Breast epithelium (tissue), 4 donors: ENCODE measurements around the gene TUT1. TPM values are rescaled to one million over a fixed set of nuclear protein-coding genes. Genes with fewer than 3 reads are reported as not detected.
"Not testable (repeated sequence)": the region's sequence is repeated elsewhere in the genome, so short reads cannot be mapped to it uniquely, and the experiment has no call there.

ENCODE experiments used
- DNase-seq, 2 donors: peaks; one replicate each; pipeline ENCODE4 v3.0.0-alpha.2; 2019; ENCODE audit warnings: low spot score in 2 of 2
- H3K27ac ChIP-seq, 2 donors: fragments of 200-600 bp; sonication (generic) in 1 of 2; one replicate each; pipeline ENCODE4 v1.5.1; 2016 to 2019; ENCODE audit warnings: mild to moderate bottlenecking in 1 of 2
- H3K27me3 ChIP-seq, 2 donors: fragments of 200-600 bp; sonication (generic) in 1 of 2; one replicate each; pipeline versions ENCODE4 v1.5.1 to v1.6.0; 2017 to 2019; ENCODE audit warnings: control low read depth in 1 of 2, mild to moderate bottlenecking in 1 of 2
- H3K36me3 ChIP-seq: fragments of 200-600 bp; one replicate; pipeline ENCODE4 v1.5.1; 2019
- H3K4me1 ChIP-seq, 2 donors: fragments of 200-600 bp; sonication (generic); one replicate each; pipeline ENCODE4 v1.5.1; 2016 to 2019; ENCODE audit warnings: control low read depth in 1 of 2
- H3K4me3 ChIP-seq, 3 donors: fragments of 200-600 bp; sonication (generic); 1 replicate in 2 of 3; 2 replicates in 1 of 3; pipeline ENCODE4 v1.5.1; 2016 to 2019; ENCODE audit warnings: mild to moderate bottlenecking in 3 of 3, moderate library complexity in 2 of 3
- H3K9me3 ChIP-seq, 2 donors: fragments of 200-600 bp; sonication (generic) in 1 of 2; one replicate each; pipeline ENCODE4 v1.5.1; 2016 to 2019; ENCODE audit warnings: control low read depth in 1 of 2
- POLR2A ChIP-seq: fragments of 450-650 bp; IDR thresholded peaks from one replicate; pipeline ENCODE4 v1.6.1; 2016; ENCODE audit warnings: antibody characterized with exemption, mild to moderate bottlenecking, moderate library complexity
- POLR2AphosphoS5 ChIP-seq, 3 donors: sonication (generic); formaldehyde crosslinking; IDR thresholded peaks; one replicate each; pipeline ENCODE4 v1.6.1; 2017; ENCODE audit warnings: antibody characterized with exemption in 3 of 3
- intact Hi-C: fragments of 100-400 bp; cut with DNase I; formaldehyde crosslinking; loops from one replicate; pipeline ENCODE4 v1.15.1; 2023; ENCODE audit warnings: low total_unique reads
- total RNA-seq, 3 donors: library from RNA; depleted of rRNA; stranded (reverse); fragments of >200 nt; gene quantifications; one replicate each; pipeline ENCODE4 v1.1.0, GENCODE V29; 2016
- TF ChIP-seq, protein P1 (sequence below), 3 donors: fragments of 450-650 bp; IDR thresholded peaks; one replicate each; pipeline ENCODE4 v1.5.1; 2016 to 2017; ENCODE audit warnings: antibody characterized with exemption in 3 of 3, mild to moderate bottlenecking in 3 of 3, moderate library complexity in 3 of 3

Gene TUT1
- total RNA-seq, 3 donors from 2014 or later, result 7.7 to 12.1 (median 10.7) TPM

DNA sequence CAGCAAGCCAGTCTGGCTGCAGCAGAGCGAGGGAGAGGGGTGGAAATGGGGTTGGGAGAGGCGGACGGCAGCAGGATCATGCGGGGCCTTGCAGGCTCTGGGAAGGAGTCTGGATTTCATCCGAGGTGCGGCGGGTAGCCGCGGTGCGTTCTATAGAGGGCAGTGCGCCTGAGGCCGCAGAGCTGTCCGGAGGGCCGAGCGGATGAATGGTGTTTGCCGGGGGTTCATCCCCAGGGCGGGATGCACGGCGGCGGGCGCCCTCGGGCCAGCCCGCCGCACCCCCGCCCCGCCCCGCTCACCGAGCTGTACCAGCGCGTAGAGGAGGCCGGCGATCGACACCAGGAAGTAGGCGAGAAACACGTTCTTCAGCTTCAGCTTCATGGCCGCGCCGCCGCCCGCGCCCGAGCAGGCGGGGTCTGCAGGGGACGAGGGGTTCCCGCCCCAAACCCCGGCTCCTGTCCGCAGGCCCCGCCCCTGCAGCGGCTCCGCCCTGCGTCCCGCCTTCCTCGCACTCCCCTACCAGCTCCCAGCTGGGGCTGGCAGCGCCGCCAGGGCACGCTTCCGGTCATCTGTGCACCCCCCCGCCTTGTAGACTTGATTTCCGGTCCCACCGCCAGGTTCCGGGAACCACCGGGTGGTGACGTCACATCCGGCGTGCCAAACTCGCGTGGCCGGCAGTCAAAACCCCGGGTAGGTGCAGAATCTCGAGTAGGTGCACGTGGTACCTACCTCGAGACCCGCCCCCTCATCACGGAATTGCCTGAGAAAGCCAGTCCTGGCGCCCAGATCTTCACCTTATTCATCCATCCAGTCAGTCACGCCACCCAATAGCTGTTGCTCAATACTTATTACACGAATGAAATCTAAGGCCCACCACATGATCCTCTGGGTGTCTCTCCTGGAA, 30.5 kb upstream of the TUT1 start, which contains the start of gene B3GAT3:
Gene B3GAT3 (minus strand): TSS at position 420 of the 904 bp plus-strand sequence. CDS start 39 bp downstream, at position 381.
- H3K36me3 ChIP-seq, result peaks cover 9% of the 10 kb centered on the region
- peak within 1 kb of the TSS; percentile 60 to 92 (median 81) for H3K4me3 ChIP-seq
- no peaks in the 10 kb centered on the region for H3K9me3 ChIP-seq
- no peaks in the 10 kb centered on the region for H3K27me3 ChIP-seq
- intact Hi-C loops, result no loop called here
- H3K27ac ChIP-seq, result peak within 1 kb of the TSS; percentile 88 to 91
- TF ChIP-seq POLR2AphosphoS5 (IDR thresholded peaks at IDR 0.05), result peak; percentile 84 to 99 (median 92)
- peak; percentile 56 for TF ChIP-seq POLR2A
- TF ChIP-seq, protein P1, sequence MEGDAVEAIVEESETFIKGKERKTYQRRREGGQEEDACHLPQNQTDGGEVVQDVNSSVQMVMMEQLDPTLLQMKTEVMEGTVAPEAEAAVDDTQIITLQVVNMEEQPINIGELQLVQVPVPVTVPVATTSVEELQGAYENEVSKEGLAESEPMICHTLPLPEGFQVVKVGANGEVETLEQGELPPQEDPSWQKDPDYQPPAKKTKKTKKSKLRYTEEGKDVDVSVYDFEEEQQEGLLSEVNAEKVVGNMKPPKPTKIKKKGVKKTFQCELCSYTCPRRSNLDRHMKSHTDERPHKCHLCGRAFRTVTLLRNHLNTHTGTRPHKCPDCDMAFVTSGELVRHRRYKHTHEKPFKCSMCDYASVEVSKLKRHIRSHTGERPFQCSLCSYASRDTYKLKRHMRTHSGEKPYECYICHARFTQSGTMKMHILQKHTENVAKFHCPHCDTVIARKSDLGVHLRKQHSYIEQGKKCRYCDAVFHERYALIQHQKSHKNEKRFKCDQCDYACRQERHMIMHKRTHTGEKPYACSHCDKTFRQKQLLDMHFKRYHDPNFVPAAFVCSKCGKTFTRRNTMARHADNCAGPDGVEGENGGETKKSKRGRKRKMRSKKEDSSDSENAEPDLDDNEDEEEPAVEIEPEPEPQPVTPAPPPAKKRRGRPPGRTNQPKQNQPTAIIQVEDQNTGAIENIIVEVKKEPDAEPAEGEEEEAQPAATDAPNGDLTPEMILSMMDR (IDR thresholded peaks at IDR 0.05), result peak in 2 of 3 donors; percentile 19 to 38
- peaks cover 3 to 7% of the 10 kb centered on the region in 2 donors for H3K4me1 ChIP-seq
- peak; percentile 99 for DNase-seq

DNA sequence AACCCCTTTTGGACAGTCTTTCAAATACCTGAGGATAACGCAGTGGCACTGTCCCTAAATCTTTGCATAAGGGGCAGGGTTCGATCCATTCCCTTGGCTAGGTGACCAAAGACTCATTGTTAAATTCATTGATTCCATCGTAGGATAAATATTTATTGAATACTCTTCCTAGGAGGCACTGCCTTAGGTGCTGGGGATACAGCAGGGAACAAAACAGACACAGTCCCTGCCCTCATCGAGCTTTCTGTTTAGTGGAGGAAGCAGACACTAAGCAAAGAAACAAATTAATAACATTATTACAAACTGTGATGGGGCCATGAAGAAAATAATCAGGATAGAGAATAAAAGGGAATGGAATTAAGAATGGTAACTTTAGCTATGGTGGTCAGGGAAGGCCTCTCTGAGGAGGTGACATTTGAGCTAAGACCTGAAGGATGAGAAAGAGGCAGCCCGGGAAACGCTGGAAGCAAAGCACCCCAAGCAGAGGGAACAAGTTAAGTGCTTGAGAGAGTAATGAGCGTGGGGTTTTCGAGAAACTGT, 29.8 kb upstream of the TUT1 start:
- intact Hi-C loops, result no loop called here
- no peak for TF ChIP-seq POLR2A
- TF ChIP-seq POLR2AphosphoS5 (IDR thresholded peaks at IDR 0.05), result no peak
- TF ChIP-seq, protein P1 (IDR thresholded peaks at IDR 0.05), result no peak
- H3K27ac ChIP-seq, result peak overlapping the region; percentile 88 to 91
- H3K27me3 ChIP-seq, result no peaks in the 10 kb centered on the region
- H3K4me1 ChIP-seq, result peaks cover 3 to 7% of the 10 kb centered on the region in 2 donors
- DNase-seq, result no peak
- H3K4me3 ChIP-seq, result peak overlapping the region; percentile 60 to 92 (median 81)
- peaks cover 4% of the 10 kb centered on the region for H3K36me3 ChIP-seq
- H3K9me3 ChIP-seq, result no peaks in the 10 kb centered on the region

DNA sequence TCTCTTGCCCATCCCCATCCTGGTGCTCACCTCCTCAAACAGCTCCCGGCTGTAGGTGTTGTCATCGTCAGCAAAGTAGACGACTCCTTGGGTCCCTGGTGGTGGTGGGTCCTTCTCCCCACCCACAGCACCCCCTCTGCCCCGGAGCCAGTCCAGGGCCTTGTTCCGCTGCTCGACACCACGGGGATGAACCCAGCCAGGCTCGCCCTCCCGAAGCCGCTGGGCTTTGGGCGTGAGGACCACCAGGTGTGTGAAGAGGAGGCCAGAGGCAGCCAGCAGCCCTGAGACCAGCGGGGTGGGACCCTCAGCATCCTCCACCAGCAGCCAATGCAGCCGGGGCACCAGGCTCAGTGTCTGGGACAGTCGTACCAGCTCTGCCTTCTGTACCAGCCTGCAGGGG, 25.6 kb upstream of the TUT1 start:
- intact Hi-C loops, H3K27ac ChIP-seq, H3K4me1 ChIP-seq, H3K36me3 ChIP-seq, H3K9me3 ChIP-seq, H3K4me3 ChIP-seq, DNase-seq, H3K27me3 ChIP-seq: not testable (repeated sequence)

DNA sequence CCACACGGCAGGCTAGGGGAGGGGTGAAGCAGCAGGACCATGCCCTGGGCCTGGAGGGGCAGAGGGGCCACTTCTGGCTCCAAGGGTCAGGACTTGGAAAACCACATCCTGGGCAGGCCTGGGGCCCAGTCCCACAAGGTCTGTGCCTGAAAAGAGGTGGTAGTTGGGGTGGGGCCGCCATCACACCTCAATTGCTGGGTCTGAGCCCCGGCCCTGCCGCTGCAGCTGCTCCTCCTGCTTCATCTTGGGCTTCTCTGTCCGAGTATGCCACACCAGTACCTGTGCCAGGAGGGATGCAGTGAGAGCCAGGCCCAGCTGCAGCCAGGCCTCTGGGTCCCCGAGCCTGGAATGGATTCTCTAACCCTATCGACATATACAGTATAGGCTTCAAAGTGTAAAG, 24.2 kb upstream of the TUT1 start:
- no peak for DNase-seq
- H3K9me3 ChIP-seq, result no peaks in the 10 kb centered on the region
- intact Hi-C loops, result no loop called here
- H3K4me3 ChIP-seq, result no peak overlapping the region
- no peaks in the 10 kb centered on the region for H3K27me3 ChIP-seq
- TF ChIP-seq POLR2AphosphoS5 (IDR thresholded peaks at IDR 0.05), result no peak
- TF ChIP-seq, protein P1 (IDR thresholded peaks at IDR 0.05), result no peak
- TF ChIP-seq POLR2A, result no peak
- peaks cover 7 to 14% of the 10 kb centered on the region in 2 donors for H3K4me1 ChIP-seq
- no peaks in the 10 kb centered on the region for H3K36me3 ChIP-seq
- H3K27ac ChIP-seq, result no peak overlapping the region

DNA sequence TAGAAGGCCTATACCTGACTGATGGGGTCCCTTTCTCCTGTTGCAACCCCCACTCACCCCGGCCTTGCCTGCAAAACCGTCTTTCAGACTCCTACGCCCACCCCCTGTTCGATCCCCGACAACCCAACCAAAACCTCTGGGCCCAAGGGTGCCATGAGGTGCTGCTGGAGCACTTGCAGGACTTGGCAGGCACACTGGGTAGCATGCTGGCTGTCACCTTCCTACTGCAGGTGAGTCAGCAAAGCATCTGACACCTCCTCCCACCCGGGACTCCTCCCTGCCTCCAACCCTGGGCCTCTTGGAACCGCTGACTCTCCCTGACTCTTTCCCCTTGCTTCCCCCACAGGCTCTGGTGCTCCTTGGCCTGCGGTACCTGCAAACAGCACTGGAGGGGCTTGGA, 23.0 kb upstream of the TUT1 start:
- Histone ChIP-seq H3K27ac (peak overlapping the region; percentile 97 to 99), H3K9me3 (no peaks in the 10 kb centered on the region), H3K4me1 (peaks cover 7% of the 10 kb centered on the region in 2 donors), H3K4me3 (no peak overlapping the region), H3K36me3 (no peaks in the 10 kb centered on the region), H3K27me3 (no peaks in the 10 kb centered on the region)
- DNase-seq, result no peak
- intact Hi-C loops, result no loop called here
- TF ChIP-seq POLR2AphosphoS5 (IDR thresholded peaks at IDR 0.05), result no peak
- TF ChIP-seq, protein P1 (IDR thresholded peaks at IDR 0.05), result no peak
- TF ChIP-seq POLR2A, result no peak
